ENCODE results near the gene MGAT3.
"Not testable (repeated sequence)": the region's sequence is repeated elsewhere in the genome, so short reads cannot be mapped to it uniquely, and the experiment has no call there.

Gene MGAT3

DNA sequence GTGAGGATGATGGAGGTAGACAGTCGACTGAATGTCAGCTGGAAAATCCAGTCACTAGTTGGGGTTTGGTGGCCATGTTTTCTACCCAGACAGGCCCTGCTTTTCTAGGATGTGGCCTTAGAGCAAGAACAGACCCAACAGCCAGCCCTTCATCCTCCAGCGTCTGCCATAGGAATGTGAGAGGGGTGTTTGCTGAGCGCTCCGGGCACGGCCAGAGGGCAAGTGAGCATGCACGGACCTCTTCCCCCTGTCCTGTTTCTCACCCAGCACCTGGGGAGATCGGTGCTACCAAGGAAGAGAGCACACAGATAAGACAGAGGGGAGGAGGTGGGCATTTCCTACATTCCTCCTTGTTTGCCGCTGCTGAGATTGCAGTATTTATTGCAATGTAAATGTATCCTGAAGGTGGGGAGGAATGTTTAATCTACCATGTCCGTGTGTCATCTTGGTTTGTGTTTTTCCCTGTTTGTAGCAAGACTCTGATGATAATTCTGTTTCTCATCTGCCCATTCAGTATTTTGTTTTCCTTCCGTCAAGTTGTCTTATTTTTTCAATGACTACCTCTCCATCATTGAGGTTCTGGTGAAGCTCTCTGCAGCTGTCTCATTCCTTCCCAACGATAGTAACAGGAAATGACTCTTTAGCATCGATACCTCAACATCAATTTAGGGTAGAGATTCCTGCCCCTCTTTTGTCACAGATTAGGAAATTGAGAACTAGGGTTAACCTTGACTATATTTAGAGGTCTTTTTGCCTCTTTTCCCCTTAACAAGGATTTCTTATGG lies 58.6 kb downstream of the MGAT3 start:
- no peak for DNase-seq

DNA sequence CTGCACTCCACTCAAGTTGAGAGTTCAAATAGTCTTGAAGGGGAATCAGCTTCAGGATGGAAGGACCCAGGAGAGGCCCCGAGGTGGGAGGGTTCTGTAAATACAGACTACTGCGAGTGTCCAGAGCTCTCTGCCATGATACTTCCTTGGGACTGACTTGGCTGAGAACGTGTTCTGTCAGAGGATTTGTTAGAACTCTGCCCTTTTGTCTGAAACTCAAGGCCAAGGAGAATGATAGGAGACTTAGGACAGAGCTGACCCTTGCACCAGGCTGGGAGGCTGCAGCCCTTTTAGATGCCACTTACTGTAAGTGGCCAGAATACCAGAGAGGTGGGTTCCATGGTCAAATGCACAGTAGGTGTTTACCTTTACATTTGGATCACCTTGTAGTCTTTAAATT lies 60.7 kb downstream of the MGAT3 start:
- DNase-seq = no peak

- no peak for DNase-seq
Observed at GRCh38 chr22:39518144-39518786, 61.5 kb downstream of the MGAT3 start.

GRCh38 chr22:39518996-39519680 lies 62.3 kb downstream of the MGAT3 start:
- DNase-seq = peak in 1 of 5 experiments; percentile 49

- DNase-seq = peak in 4 of 5 experiments; percentile 87 to 100 (median 94)
Observed at GRCh38 chr22:39519681-39520225, 62.9 kb downstream of the MGAT3 start.

DNA sequence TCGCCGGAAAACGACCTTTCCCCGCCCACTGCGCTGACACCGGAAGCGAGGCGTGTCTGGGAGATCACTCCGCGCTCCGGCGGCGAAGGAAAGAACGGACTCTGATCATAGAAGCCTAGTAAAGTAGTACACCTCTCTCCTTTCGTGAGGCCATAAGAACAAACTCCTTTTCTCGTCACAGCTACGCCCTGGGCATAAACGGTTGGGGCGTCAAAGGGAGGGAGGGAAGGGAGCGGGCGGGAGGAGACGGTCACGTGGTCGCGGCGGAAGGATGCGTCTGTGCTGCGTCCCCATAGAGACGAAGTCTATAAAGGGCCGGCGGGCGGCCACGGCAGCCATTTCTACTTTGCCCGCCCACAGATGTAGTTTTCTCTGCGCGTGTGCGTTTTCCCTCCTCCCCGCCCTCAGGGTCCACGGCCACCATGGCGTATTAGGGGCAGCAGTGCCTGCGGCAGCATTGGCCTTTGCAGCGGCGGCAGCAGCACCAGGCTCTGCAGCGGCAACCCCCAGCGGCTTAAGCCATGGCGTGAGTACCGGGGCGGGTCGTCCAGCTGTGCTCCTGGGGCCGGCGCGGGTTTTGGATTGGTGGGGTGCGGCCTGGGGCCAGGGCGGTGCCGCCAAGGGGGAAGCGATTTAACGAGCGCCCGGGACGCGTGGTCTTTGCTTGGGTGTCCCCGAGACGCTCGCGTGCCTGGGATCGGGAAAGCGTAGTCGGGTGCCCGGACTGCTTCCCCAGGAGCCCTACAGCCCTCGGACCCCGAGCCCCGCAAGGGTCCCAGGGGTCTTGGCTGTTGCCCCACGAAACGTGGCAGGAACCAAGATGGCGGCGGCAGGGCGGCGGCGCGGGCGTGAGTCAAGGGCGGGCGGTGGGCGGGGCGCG lies 63.7 kb downstream of the MGAT3 start, which contains the start of gene ATF4:
Gene ATF4 (plus strand): TSS at position 337 of the 880 bp plus-strand sequence. CDS start 884 bp downstream, outside the sequence.
- peak; percentile 77 to 94 (median 87) for DNase-seq

DNA sequence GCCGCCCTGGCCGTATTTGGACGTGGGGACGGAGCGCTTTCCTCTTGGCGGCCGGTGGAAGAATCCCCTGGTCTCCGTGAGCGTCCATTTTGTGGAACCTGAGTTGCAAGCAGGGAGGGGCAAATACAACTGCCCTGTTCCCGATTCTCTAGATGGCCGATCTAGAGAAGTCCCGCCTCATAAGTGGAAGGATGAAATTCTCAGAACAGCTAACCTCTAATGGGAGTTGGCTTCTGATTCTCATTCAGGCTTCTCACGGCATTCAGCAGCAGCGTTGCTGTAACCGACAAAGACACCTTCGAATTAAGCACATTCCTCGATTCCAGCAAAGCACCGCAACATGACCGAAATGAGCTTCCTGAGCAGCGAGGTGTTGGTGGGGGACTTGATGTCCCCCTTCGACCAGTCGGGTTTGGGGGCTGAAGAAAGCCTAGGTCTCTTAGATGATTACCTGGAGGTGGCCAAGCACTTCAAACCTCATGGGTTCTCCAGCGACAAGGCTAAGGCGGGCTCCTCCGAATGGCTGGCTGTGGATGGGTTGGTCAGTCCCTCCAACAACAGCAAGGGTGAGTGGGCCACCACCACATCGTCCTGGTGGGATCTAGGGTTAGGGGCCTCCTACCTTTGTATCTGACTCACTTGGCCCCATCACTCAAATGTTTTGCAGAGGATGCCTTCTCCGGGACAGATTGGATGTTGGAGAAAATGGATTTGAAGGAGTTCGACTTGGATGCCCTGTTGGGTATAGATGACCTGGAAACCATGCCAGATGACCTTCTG lies 64.5 kb downstream of the MGAT3 start:
- not testable (repeated sequence) for DNase-seq

DNA sequence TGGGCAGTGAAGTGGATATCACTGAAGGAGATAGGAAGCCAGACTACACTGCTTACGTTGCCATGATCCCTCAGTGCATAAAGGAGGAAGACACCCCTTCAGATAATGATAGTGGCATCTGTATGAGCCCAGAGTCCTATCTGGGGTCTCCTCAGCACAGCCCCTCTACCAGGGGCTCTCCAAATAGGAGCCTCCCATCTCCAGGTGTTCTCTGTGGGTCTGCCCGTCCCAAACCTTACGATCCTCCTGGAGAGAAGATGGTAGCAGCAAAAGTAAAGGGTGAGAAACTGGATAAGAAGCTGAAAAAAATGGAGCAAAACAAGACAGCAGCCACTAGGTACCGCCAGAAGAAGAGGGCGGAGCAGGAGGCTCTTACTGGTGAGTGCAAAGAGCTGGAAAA lies 65.3 kb downstream of the MGAT3 start:
- not testable (repeated sequence) for DNase-seq

- peak in 2 of 5 experiments; percentile 12 to 74 for DNase-seq
Observed at GRCh38 chr22:39522567-39523300, 65.9 kb downstream of the MGAT3 start.

- no peak for DNase-seq
Observed at GRCh38 chr22:39524089-39524752, 67.4 kb downstream of the MGAT3 start.

- DNase-seq = no peak
Observed at GRCh38 chr22:39524753-39525657, 68.2 kb downstream of the MGAT3 start.

DNA sequence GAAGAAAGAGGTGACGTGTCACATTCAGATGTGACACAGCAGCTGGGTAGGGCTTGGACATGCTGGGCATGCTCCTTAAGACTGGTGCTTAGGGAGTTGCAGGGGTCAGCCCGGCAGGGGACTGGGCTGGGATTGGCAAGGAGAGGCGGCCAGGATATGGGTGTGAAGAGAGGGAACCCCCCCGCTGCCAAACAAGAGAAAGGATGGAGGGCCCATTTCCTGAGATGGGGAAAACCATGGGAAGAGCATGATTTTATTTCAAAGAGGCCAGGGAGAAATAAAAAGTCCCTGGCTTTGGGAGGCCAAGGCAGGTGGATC lies 68.8 kb downstream of the MGAT3 start:
- no peak for DNase-seq

DNA sequence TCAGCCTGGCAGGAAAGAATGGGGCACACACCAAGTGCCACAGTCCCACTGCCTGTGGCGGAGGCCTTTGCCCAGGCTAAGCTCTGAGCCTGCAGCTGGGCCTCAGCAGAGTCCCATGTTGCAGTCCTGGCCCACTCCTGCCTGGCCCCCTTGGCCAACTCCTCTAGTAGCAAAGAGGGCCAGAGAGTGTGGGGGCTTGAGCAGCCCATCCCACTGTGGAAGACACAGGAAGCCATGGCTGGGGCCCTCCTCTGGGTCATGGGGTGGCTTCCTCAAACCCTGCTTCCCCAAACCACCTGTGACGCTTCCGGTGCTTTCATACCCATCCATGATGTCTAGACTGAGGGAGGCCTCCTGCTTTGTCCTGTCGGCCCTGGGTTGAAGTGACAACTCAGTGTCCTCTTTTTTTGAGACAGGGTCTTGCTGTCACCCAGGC lies 69.9 kb downstream of the MGAT3 start:
- DNase-seq = peak in 2 of 5 experiments; percentile 56 to 60

DNA sequence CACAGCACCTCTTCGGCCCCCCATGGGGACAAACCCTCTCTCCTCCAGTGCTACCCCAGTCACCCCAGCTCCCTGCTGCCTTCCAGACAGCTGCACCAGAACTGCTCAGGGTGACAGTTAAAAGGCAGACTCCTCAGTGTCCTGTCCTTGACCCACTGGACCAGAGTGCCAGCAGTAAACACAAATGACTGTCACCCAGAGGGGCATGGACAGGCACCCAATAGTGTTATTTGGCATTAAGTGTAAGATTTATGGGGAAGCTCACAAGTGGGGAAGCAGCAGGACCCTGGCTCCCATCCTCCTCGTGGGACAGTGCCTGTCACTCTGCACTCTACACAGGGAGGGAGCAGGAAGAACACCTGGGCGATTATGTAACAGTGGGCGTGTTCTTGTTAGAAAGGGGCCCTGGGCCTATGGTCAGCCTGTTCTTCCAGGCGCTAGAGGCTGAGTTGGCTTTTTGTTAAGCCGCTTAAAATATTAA lies 70.7 kb downstream of the MGAT3 start:
- no peak for DNase-seq

- no peak for DNase-seq
Observed at GRCh38 chr22:39528080-39528661, 71.4 kb downstream of the MGAT3 start.

DNA sequence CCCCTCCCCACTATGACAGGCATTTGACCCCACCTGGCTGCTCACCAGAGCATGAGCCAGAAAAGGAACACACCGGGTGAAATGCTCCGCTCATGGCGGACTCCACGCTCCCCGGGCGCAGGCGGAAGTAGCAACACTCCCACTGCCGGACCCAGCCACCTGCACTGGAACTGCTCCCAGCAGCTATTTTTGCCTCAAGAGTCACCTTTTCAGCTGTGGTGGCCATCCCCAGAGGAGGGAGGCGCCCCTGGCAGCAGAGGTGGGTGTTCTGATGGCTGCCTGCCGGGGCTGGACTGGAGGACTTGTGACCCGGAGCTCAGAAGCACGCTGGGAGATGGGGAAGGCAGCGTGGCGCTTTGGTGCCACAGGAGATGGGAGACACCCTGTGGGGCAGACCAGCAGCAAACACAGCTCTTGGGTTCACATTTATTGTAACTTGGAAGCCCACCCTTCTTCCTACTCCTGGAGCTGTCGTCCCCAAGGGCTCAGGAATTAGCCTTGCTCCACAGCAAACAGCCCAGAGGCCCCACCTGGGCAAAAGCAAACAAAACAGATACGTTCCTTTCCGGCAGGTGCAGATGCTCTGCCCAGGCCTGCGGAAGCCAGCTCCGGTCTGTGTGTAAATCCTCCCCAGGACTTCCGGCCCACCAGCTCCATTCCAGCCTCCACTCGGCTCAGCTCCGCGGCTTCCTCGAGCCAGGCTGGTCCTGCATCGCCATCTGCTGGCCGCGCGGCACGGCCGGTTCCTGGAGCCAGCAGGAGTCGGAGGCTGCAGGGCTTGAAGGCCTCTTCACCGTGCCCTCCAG lies 72.1 kb downstream of the MGAT3 start:
- DNase-seq = peak; percentile 80 to 96 (median 87)

GRCh38 chr22:39529487-39529851 lies 72.7 kb downstream of the MGAT3 start:
- no peak for DNase-seq

GRCh38 chr22:39530116-39530515 lies 73.3 kb downstream of the MGAT3 start:
- DNase-seq = no peak

Measured in T-helper 2 cell (primary cell).